Astrocyte (in vitro differentiated cells and primary cell): ENCODE measurements around the gene GIMAP1.

Experiments
- CTCF ChIP-seq: IDR thresholded peaks from 2 replicates; pipeline ENCODE4 v1.5.1; 2011; ENCODE audit warnings: low read depth, mild to moderate bottlenecking, inconsistent platforms, low read length, moderate library complexity; ENCODE audit not compliant: insufficient read depth
- EZH2 ChIP-seq: IDR thresholded peaks from 2 replicates; pipeline ENCODE4 v1.6.1; 2012; ENCODE audit warnings: mild to moderate bottlenecking, low read length, inconsistent platforms; ENCODE audit not compliant: insufficient read depth

GRCh38 chr7:150745876-150746275, 29.5 kb downstream of the GIMAP1 start:
- no peak for TF ChIP-seq CTCF
- no peak for TF ChIP-seq EZH2
